Kidney (tissue), 14 donors: ENCODE data around the gene POLD1. TPM values are rescaled to one million over a fixed set of nuclear protein-coding genes. Genes with fewer than 3 reads are reported as not detected.

Experiments used
- DNase-seq, 5 donors: peaks; one replicate each; pipeline ENCODE4 v3.0.0-alpha.2; 2013 to 2020
- FAIRE-seq: peaks from 2 replicates; lab custom pipeline; 2012; peaks lifted over from hg19 to GRCh38; lab: Jason Lieb, UNC
- H3K27ac ChIP-seq, 2 donors: one replicate each; pipeline ENCODE4 v1.7.0; 2013; ENCODE audit warnings: low read depth in 2 of 2, low read length in 2 of 2, inconsistent platforms in 1 of 2
- H3K27me3 ChIP-seq: one replicate; pipeline ENCODE4 v1.7.1; 2013; ENCODE audit warnings: low read length, inconsistent platforms; ENCODE audit not compliant: control insufficient read depth, insufficient read depth
- H3K36me3 ChIP-seq, 3 donors: one replicate each; pipeline versions ENCODE4 v1.7.0 to v1.7.1; 2013; ENCODE audit warnings: low read length in 3 of 3, control low read depth in 1 of 3, inconsistent platforms in 1 of 3; ENCODE audit not compliant: insufficient read depth in 3 of 3, control insufficient read depth in 2 of 3
- H3K4me1 ChIP-seq, 3 donors: one replicate each; pipeline versions ENCODE4 v1.7.0 to v1.7.1; 2013; ENCODE audit warnings: low read length in 3 of 3, inconsistent platforms in 1 of 3, low read depth in 1 of 3; ENCODE audit not compliant: control insufficient read depth in 2 of 3, insufficient read depth in 2 of 3
- H3K4me3 ChIP-seq, 3 donors: one replicate each; pipeline versions ENCODE4 v1.7.0 to v1.8.1; 2013; ENCODE audit warnings: low read length in 3 of 3, control low read depth in 1 of 3, inconsistent platforms in 1 of 3
- H3K9ac ChIP-seq, 3 donors: one replicate each; pipeline versions ENCODE4 v1.7.0 to v1.7.1; 2013; ENCODE audit warnings: low read length in 3 of 3, control low read depth in 1 of 3, inconsistent platforms in 1 of 3
- H3K9me3 ChIP-seq, 3 donors: one replicate each; pipeline versions ENCODE4 v1.7.0 to v1.7.1; 2013; ENCODE audit warnings: low read length in 3 of 3, control low read depth in 1 of 3, inconsistent platforms in 1 of 3; ENCODE audit not compliant: control insufficient read depth in 2 of 3, insufficient read depth in 1 of 3
- intact Hi-C: fragments of 100-400 bp; cut with DNase I; formaldehyde crosslinking; loops from one replicate; pipeline ENCODE4 v1.11.1; 2022
- polyA plus RNA-seq: library from polyadenylated mRNA; stranded (reverse); fragments of 350-450 nt; fragmentation: Illumina TruSeq; extraction: RNeasy Lipid Tissue Mini Kit (QIAGEN cat#74804); gene quantifications from one replicate; pipeline ENCODE4 v1.2.3, GENCODE V29; 2014; ENCODE audit warnings: low read depth, low replicate concordance; ENCODE audit not compliant: insufficient read depth
- total RNA-seq: library from RNA; stranded (reverse); fragmentation: NEBNext Ultra II Directional; extraction: Animal tissue kit (Norgen Biotek cat#: 25700); gene quantifications from one replicate; pipeline ENCODE4 v1.2.1, GENCODE V29; 2021
- TF ChIP-seq, protein P1 (sequence below): IDR thresholded peaks from 3 replicates; pipeline ENCODE4 v1.5.1; 2012; ENCODE audit warnings: mild to moderate bottlenecking, moderate library complexity, borderline replicate concordance; ENCODE audit not compliant: insufficient read depth; ENCODE audit errors: extremely low read depth
- donor health status: control.
- donor health status: control.
- donor health status: control.
- donor health status: control.
- donor health status: control.
- donor health status: DM: yes; HTN: yes; CAD: no.
- donor health status: Normal renal cell carcinoma (clear cell type).

The POLD1 gene
- total and polyA plus RNA-seq, 2 donors from 2014 or later: 17.8 to 22.1 TPM

DNA sequence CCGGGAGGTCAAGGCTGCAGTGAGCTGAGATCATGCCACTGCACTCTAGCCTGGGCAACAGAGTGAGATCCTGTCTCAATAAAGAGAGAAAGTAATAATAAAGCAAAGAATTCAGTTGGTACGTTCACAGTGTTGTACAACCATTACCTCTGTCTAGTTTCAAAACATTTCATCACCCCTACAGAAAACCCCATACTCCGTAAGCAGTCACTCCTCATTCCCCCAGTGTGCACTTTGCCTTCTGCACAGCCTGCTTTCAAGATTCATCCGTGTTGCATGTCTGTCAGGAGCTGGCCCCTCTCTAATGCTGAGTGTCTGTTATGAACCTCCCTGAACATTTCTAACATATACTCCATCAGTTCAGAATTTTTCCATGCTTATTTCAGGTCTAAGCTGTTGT lies 9.4 kb downstream of the POLD1 start:
- no peaks in the 10 kb centered on the region for H3K4me1 ChIP-seq
- no peak overlapping the region for H3K27ac ChIP-seq
- DNase-seq (no peak), FAIRE-seq (no peak)
- no peaks in the 10 kb centered on the region for H3K9me3 ChIP-seq
- no peaks in the 10 kb centered on the region for H3K27me3 ChIP-seq
- H3K36me3 ChIP-seq: no peaks in the 10 kb centered on the region
- no peak overlapping the region for H3K9ac ChIP-seq
- intact Hi-C loops: no loop called here
- TF ChIP-seq, protein P1, sequence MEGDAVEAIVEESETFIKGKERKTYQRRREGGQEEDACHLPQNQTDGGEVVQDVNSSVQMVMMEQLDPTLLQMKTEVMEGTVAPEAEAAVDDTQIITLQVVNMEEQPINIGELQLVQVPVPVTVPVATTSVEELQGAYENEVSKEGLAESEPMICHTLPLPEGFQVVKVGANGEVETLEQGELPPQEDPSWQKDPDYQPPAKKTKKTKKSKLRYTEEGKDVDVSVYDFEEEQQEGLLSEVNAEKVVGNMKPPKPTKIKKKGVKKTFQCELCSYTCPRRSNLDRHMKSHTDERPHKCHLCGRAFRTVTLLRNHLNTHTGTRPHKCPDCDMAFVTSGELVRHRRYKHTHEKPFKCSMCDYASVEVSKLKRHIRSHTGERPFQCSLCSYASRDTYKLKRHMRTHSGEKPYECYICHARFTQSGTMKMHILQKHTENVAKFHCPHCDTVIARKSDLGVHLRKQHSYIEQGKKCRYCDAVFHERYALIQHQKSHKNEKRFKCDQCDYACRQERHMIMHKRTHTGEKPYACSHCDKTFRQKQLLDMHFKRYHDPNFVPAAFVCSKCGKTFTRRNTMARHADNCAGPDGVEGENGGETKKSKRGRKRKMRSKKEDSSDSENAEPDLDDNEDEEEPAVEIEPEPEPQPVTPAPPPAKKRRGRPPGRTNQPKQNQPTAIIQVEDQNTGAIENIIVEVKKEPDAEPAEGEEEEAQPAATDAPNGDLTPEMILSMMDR: no peak
- no peak overlapping the region for H3K4me3 ChIP-seq

DNA sequence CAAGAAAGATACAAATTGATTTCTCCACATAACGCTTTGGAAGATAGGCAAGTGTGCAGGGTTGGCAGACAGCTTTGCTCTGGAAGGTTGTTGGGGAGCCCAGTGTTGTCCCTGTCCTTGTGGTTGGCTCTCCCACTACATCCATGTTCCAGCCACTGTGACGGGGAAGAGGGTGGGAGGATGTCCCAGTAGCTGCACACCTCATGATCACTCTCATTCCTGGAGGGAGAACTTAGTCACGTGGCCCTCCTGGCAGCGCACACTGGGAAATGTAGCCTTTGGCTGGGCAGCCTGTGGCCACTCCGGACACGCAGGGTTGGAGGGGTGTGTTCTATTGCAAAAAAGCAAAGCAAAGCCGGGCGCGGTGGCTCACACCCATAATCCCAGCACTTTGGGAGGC lies 9.9 kb downstream of the POLD1 start:
- intact Hi-C loops: no loop called here
- Histone ChIP-seq H3K4me3 (no peak overlapping the region), H3K27me3 (no peaks in the 10 kb centered on the region), H3K27ac (no peak overlapping the region), H3K9ac (no peak overlapping the region), H3K4me1 (no peaks in the 10 kb centered on the region), H3K36me3 (no peaks in the 10 kb centered on the region), H3K9me3 (no peaks in the 10 kb centered on the region)
- TF ChIP-seq, protein P1: no peak
- FAIRE-seq (no peak), DNase-seq (peak in 1 of 5 donors; percentile 39)

DNA sequence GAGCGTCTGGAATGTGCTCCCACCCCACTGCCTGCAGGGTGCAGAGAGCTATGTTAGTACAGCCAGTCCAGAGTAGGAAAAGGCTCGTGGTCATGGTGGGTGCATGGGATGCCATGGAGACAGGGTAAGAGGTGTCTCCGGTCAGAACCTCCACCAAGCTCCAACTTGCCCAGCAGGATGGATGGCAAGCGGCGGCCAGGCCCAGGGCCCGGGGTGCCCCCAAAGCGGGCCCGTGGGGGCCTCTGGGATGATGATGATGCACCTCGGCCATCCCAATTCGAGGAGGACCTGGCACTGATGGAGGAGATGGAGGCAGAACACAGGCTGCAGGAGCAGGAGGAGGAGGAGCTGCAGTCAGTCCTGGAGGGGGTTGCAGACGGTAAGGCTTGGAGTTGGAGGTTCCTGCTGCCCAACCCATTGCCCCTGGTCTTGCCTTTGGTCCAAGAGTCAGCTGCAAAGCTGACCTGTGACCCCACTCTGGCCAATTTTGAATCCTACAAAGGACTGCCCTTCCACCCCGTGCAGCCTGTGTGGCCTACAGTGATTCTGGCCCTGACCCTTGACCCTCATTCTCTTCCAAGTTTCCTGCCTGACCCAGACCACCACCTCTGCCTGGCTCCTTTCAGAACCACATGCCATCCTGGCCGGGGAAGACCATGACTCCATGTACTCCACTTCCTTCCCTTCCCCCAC lies 14.7 kb downstream of the POLD1 start:
- H3K4me3 ChIP-seq: no peak overlapping the region
- H3K27ac ChIP-seq: no peak overlapping the region
- intact Hi-C loops: no loop called here
- FAIRE-seq (no peak), DNase-seq (peak in 1 of 5 donors; percentile 70)
- no peaks in the 10 kb centered on the region for H3K27me3 ChIP-seq
- H3K36me3 ChIP-seq: no peaks in the 10 kb centered on the region
- TF ChIP-seq, protein P1: no peak
- H3K4me1 ChIP-seq: no peaks in the 10 kb centered on the region
- no peak overlapping the region for H3K9ac ChIP-seq
- no peaks in the 10 kb centered on the region for H3K9me3 ChIP-seq

DNA sequence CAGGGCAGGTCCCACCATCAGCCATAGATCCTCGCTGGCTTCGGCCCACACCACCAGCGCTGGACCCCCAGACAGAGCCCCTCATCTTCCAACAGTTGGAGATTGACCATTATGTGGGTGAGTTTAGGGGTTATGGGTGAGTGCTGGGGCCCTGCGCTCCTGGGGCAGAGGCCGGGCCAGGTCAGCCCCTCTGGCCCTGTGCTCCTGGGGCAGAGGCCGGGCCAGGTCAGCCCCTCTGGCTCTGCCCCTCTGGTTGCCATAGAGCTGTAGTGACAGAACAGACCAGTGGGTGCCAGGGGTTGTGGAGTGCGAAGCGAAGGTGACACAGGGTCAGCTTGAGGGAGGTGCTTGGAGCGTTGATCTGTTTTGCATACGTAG lies 15.2 kb downstream of the POLD1 start:
- H3K9me3 ChIP-seq: no peaks in the 10 kb centered on the region
- H3K27ac ChIP-seq: no peak overlapping the region
- FAIRE-seq: no peak
- no peaks in the 10 kb centered on the region for H3K27me3 ChIP-seq
- H3K4me3 ChIP-seq: no peak overlapping the region
- TF ChIP-seq, protein P1: no peak
- DNase-seq: no peak
- H3K9ac ChIP-seq: no peak overlapping the region
- intact Hi-C loops: no loop called here
- no peaks in the 10 kb centered on the region for H3K36me3 ChIP-seq
- H3K4me1 ChIP-seq: no peaks in the 10 kb centered on the region
